H9 (cell line): Measurements from ENCODE around the gene TJAP1. TPM values are rescaled to one million over a fixed set of nuclear protein-coding genes. Genes with fewer than 3 reads are reported as not detected.

ENCODE experiments used
- DNase-seq: peaks from one replicate; pipeline ENCODE4 v3.0.0-alpha.2; 2017
- H2AFZ ChIP-seq: one replicate; pipeline ENCODE4 v1.6.1; 2013; ENCODE audit warnings: mild to moderate bottlenecking, low read length, control low read depth, moderate library complexity
- H2AK5ac ChIP-seq: 2 replicates; pipeline ENCODE4 v1.6.1; 2013; ENCODE audit warnings: low read length, control low read depth, mixed read lengths; ENCODE audit not compliant: insufficient read length
- H2BK120ac ChIP-seq: one replicate; pipeline ENCODE4 v1.6.1; 2013; ENCODE audit warnings: low read depth, mild to moderate bottlenecking, low read length, control low read depth, inconsistent platforms; ENCODE audit not compliant: poor library complexity, severe bottlenecking
- H2BK12ac ChIP-seq: 2 replicates; pipeline ENCODE4 v1.6.1; 2013; ENCODE audit warnings: low read length, control low read depth, mixed read lengths, low read depth; ENCODE audit not compliant: insufficient read length
- H2BK15ac ChIP-seq: 2 replicates; pipeline ENCODE4 v1.6.1; 2013; ENCODE audit warnings: low read depth, low read length, control low read depth
- H2BK20ac ChIP-seq: one replicate; pipeline ENCODE4 v1.6.1; 2013; ENCODE audit warnings: low read depth, mild to moderate bottlenecking, low read length, control low read depth, inconsistent platforms; ENCODE audit not compliant: poor library complexity, severe bottlenecking
- H2BK5ac ChIP-seq: 2 replicates; pipeline ENCODE4 v1.6.1; 2013; ENCODE audit warnings: low read length, control low read depth, mixed read lengths; ENCODE audit not compliant: insufficient read length
- H3K14ac ChIP-seq: 2 replicates; pipeline ENCODE4 v1.6.1; 2013; ENCODE audit warnings: low read length, control low read depth; ENCODE audit not compliant: insufficient read depth
- H3K18ac ChIP-seq: 2 replicates; pipeline ENCODE4 v1.6.1; 2013; ENCODE audit warnings: low read depth, mild to moderate bottlenecking, mixed read lengths, low read length, control low read depth; ENCODE audit not compliant: insufficient read length
- H3K23ac ChIP-seq: 2 replicates; pipeline ENCODE4 v1.6.1; 2013; ENCODE audit warnings: low read length, control low read depth, mixed read lengths, low read depth; ENCODE audit not compliant: insufficient read length
- H3K23me2 ChIP-seq: 2 replicates; pipeline ENCODE4 v1.6.1; 2013; ENCODE audit warnings: low read depth, mild to moderate bottlenecking, mixed read lengths, low read length, control low read depth; ENCODE audit not compliant: insufficient read length, poor library complexity, severe bottlenecking
- H3K27ac ChIP-seq: 2 replicates; pipeline ENCODE4 v1.5.1; 2013; ENCODE audit warnings: low read length, control low read depth, mixed read lengths, low read depth; ENCODE audit not compliant: insufficient read length
- H3K27me3 ChIP-seq: 2 replicates; pipeline ENCODE4 v1.6.1; 2013; ENCODE audit warnings: low read length, control low read depth, inconsistent platforms; ENCODE audit not compliant: insufficient read depth
- H3K4ac ChIP-seq: 2 replicates; pipeline ENCODE4 v1.6.1; 2013; ENCODE audit warnings: low read depth, mild to moderate bottlenecking, control low read depth, inconsistent platforms, low read length, moderate library complexity
- H3K4me1 ChIP-seq: 2 replicates; pipeline ENCODE4 v1.6.1; 2013; ENCODE audit warnings: low read length, control low read depth, inconsistent platforms; ENCODE audit not compliant: insufficient read depth
- H3K4me2 ChIP-seq: 2 replicates; pipeline ENCODE4 v1.6.1; 2013; ENCODE audit warnings: low read length, control low read depth, mixed read lengths; ENCODE audit not compliant: insufficient read length, insufficient read depth
- H3K56ac ChIP-seq: 2 replicates; pipeline ENCODE4 v1.6.1; 2013; ENCODE audit warnings: low read depth, mild to moderate bottlenecking, mixed read lengths, low read length, control low read depth; ENCODE audit not compliant: insufficient read length
- H3K79me1 ChIP-seq: 2 replicates; pipeline ENCODE4 v1.6.1; 2013; ENCODE audit warnings: low read depth, mild to moderate bottlenecking, moderate library complexity, low read length, control low read depth, inconsistent platforms; ENCODE audit not compliant: insufficient read depth, poor library complexity, severe bottlenecking
- H3K79me2 ChIP-seq: 2 replicates; pipeline ENCODE4 v1.6.1; 2013; ENCODE audit warnings: low read length, control low read depth, inconsistent platforms; ENCODE audit not compliant: insufficient read depth
- H3K9ac ChIP-seq: 2 replicates; pipeline ENCODE4 v1.6.1; 2013; ENCODE audit warnings: low read length, control low read depth, mixed read lengths; ENCODE audit not compliant: insufficient read length; ENCODE audit errors: extremely low read depth
- H3K9me3 ChIP-seq: one replicate; pipeline ENCODE4 v1.6.1; 2013; ENCODE audit warnings: low read depth, low read length, inconsistent platforms; ENCODE audit not compliant: control insufficient read depth
- H3T11ph ChIP-seq: one replicate; pipeline ENCODE4 v1.6.1; 2013; ENCODE audit warnings: mild to moderate bottlenecking, low read length, control low read depth, inconsistent platforms
- H4K20me1 ChIP-seq: one replicate; pipeline ENCODE4 v1.6.1; 2013; ENCODE audit not compliant: control insufficient read depth, insufficient read length, insufficient read depth
- H4K5ac ChIP-seq: 2 replicates; pipeline ENCODE4 v1.6.1; 2013; ENCODE audit warnings: low read depth, mild to moderate bottlenecking, mixed read lengths, low read length, control low read depth; ENCODE audit not compliant: insufficient read length
- H4K8ac ChIP-seq: replicated peaks from 2 replicates; pipeline ENCODE4 v1.6.1; 2013; ENCODE audit warnings: low read length, control low read depth, mixed read lengths, low read depth; ENCODE audit not compliant: insufficient read length
- H4K91ac ChIP-seq: 2 replicates; pipeline ENCODE4 v1.6.1; 2013; ENCODE audit warnings: low read depth, mild to moderate bottlenecking, moderate library complexity, mixed read lengths, low read length, control low read depth; ENCODE audit not compliant: insufficient read length
- H3K27ac Mint-ChIP-seq, 3 experiments: 2 replicates in 2 of 3; 3 replicates in 1 of 3; pipeline ENCODE4 v1.8.0; 2020 to 2021; ENCODE audit warnings: mixed read lengths in 3 of 3, mild to moderate bottlenecking in 1 of 3, moderate library complexity in 1 of 3
- H3K27me3 Mint-ChIP-seq: 2 replicates; pipeline ENCODE4 v1.8.0; 2021; ENCODE audit warnings: low read depth, mild to moderate bottlenecking, moderate library complexity, mixed read lengths
- H3K36me3 Mint-ChIP-seq, 3 experiments: 2 replicates in 2 of 3; 3 replicates in 1 of 3; pipeline ENCODE4 v1.8.0; 2020 to 2021; ENCODE audit warnings: low read depth in 3 of 3, mixed read lengths in 3 of 3; ENCODE audit not compliant: insufficient read depth in 1 of 3
- H3K4me1 Mint-ChIP-seq, 2 experiments: 2 replicates each; pipeline ENCODE4 v1.8.0; 2020; ENCODE audit warnings: mixed read lengths in 2 of 2
- H3K4me3 Mint-ChIP-seq, 2 experiments: 2 replicates in 1 of 2; 3 replicates in 1 of 2; pipeline ENCODE4 v1.8.0; 2020 to 2021; ENCODE audit warnings: mild to moderate bottlenecking in 2 of 2, mixed read lengths in 2 of 2, moderate library complexity in 1 of 2
- H3K9me3 Mint-ChIP-seq, 2 experiments: 2 replicates in 1 of 2; 3 replicates in 1 of 2; pipeline ENCODE4 v1.8.0; 2020; ENCODE audit warnings: mild to moderate bottlenecking in 2 of 2, mixed read lengths in 2 of 2, moderate library complexity in 1 of 2
- CTCF ChIP-seq: fragments of 200-600 bp; sonication (generic); conservative IDR thresholded peaks from 3 replicates; pipeline ENCODE4 v1.8.0; 2021; ENCODE audit warnings: antibody characterized with exemption, mild to moderate bottlenecking
- WGBS: extraction: QIAGEN DNeasy Blood & Tissue Kit; methylation state at CpG from one replicate; pipeline ENCODE4 v1.1.7; 2013; ENCODE audit warnings: missing lambda C conversion rate, low lambda C conversion rate, mixed read lengths; ENCODE audit not compliant: insufficient read length; ENCODE audit errors: extremely low coverage; 5-methylcytosine and 5-hydroxymethylcytosine counted together
- total RNA-seq: library from RNA; stranded (reverse); gene quantifications from 2 replicates; pipeline ENCODE4 v1.2.1, GENCODE V29; 2021

Gene TJAP1
- total RNA-seq, 1 experiment from 2014 or later = 45.1 TPM

DNA sequence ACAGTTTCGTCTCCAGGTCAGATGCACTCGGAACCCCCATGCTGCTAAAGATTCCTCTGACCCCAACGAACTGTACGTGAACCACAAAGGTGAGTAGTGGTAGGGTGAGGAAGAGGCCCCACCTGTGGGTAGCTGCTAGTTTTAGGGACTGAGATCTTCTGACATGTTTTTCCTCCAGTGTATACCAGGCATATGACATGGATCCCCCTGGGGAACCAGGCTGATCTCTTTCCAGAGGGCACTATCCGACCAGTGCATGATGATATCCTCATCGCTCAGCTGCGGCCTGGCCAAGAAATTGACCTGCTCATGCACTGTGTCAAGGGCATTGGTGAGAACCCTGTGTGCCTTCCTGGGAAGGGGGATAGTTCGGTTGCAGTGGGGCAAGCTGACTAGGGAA is 42.7 kb downstream of the TJAP1 start:
- H3K27me3 ChIP-seq = no peaks in the 10 kb centered on the region
- no peak overlapping the region for H3K56ac ChIP-seq
- H2BK5ac ChIP-seq = no peak overlapping the region
- no peak overlapping the region for H3K4ac ChIP-seq
- no peak overlapping the region for H4K91ac ChIP-seq
- H4K20me1 ChIP-seq = no peaks in the 10 kb centered on the region
- no peaks in the 10 kb centered on the region for H3K4me1 ChIP-seq
- H3K79me1 ChIP-seq = peaks cover 13% of the 10 kb centered on the region
- no peak overlapping the region for H4K8ac ChIP-seq
- H3T11ph ChIP-seq = no peak overlapping the region
- H2AK5ac ChIP-seq = no peak overlapping the region
- H3K9me3 ChIP-seq = no peaks in the 10 kb centered on the region
- H3K4me3 Mint-ChIP-seq = no peak overlapping the region
- H4K5ac ChIP-seq = no peak overlapping the region
- no peak overlapping the region for H3K14ac ChIP-seq
- peaks cover 14 to 46% (median 38%) of the 10 kb centered on the region in 3 experiments for H3K36me3 Mint-ChIP-seq
- H3K9ac ChIP-seq = no peak overlapping the region
- no peak overlapping the region for H3K27ac Mint-ChIP-seq
- H2BK15ac ChIP-seq = no peak overlapping the region
- H3K27me3 Mint-ChIP-seq = no peaks in the 10 kb centered on the region
- H2BK20ac ChIP-seq = no peak overlapping the region
- H3K27ac ChIP-seq = no peak overlapping the region
- H2AFZ ChIP-seq = no peak overlapping the region
- DNase-seq = no peak
- H2BK120ac ChIP-seq = no peak overlapping the region
- H3K79me2 ChIP-seq = peaks cover 17% of the 10 kb centered on the region; the same call in 1 of the 2 replicates
- no peak for TF ChIP-seq CTCF
- WGBS = no CpG with 5 or more reads among the region's 8 CpGs
- H3K23ac ChIP-seq = no peak overlapping the region
- H3K23me2 ChIP-seq = peaks cover 9% of the 10 kb centered on the region
- H3K4me1 Mint-ChIP-seq = peaks cover 11% of the 10 kb centered on the region in 2 experiments
- no peak overlapping the region for H2BK12ac ChIP-seq
- no peak overlapping the region for H3K4me2 ChIP-seq
- no peak overlapping the region for H3K18ac ChIP-seq
- no peaks in the 10 kb centered on the region for H3K9me3 Mint-ChIP-seq
